Colonic mucosa (tissue), 4 donors: Measurements from ENCODE around the gene SH3PXD2A. TPM values are rescaled to one million over a fixed set of nuclear protein-coding genes. Genes with fewer than 3 reads are reported as not detected.

Experiments
- DNase-seq: peaks from one replicate; pipeline ENCODE4 v3.0.0-alpha.2; 2020
- H3K27ac ChIP-seq: fragments of 200-600 bp; one replicate; pipeline ENCODE4 v1.8.0; 2021
- H3K27me3 ChIP-seq: fragments of 200-600 bp; one replicate; pipeline ENCODE4 v1.8.0; 2021
- H3K36me3 ChIP-seq: fragments of 200-600 bp; one replicate; pipeline ENCODE4 v1.8.0; 2021
- H3K4me1 ChIP-seq: fragments of 200-600 bp; one replicate; pipeline ENCODE4 v1.8.0; 2021; ENCODE audit warnings: mild to moderate bottlenecking
- H3K4me3 ChIP-seq: fragments of 200-600 bp; one replicate; pipeline ENCODE4 v1.8.0; 2021
- H3K9ac ChIP-seq, 2 donors: one replicate each; pipeline ENCODE4 v1.7.0; 2013; ENCODE audit warnings: control low read depth in 2 of 2, low read depth in 2 of 2, low read length in 2 of 2
- H3K9me3 ChIP-seq: fragments of 200-600 bp; one replicate; pipeline ENCODE4 v1.8.0; 2021
- intact Hi-C: fragments of 100-400 bp; cut with DNase I; formaldehyde crosslinking; loops from one replicate; pipeline ENCODE4 v1.14.1; 2022
- total RNA-seq, 2 donors: library from RNA; stranded (reverse); fragmentation: NEBNext Ultra II Directional in 1 of 2; extraction: Animal tissue kit (Norgen Biotek cat#: 25700) in 1 of 2; gene quantifications; one replicate each; pipeline ENCODE4 v1.2.1, GENCODE V29; 2021
- TF ChIP-seq, protein P1 (sequence below): fragments of 200-600 bp; IDR thresholded peaks from one replicate; pipeline ENCODE4 v1.8.0; 2022; ENCODE audit warnings: antibody characterized with exemption, mild to moderate bottlenecking
- donor health status: healthy.
- donor health status: DM: no; HTN: no; CAD: no.
- donor health status: DM: no; HTN: no; CAD: no.

Gene SH3PXD2A
- total RNA-seq, 2 donors from 2014 or later: 37.5 to 40.8 TPM

DNA sequence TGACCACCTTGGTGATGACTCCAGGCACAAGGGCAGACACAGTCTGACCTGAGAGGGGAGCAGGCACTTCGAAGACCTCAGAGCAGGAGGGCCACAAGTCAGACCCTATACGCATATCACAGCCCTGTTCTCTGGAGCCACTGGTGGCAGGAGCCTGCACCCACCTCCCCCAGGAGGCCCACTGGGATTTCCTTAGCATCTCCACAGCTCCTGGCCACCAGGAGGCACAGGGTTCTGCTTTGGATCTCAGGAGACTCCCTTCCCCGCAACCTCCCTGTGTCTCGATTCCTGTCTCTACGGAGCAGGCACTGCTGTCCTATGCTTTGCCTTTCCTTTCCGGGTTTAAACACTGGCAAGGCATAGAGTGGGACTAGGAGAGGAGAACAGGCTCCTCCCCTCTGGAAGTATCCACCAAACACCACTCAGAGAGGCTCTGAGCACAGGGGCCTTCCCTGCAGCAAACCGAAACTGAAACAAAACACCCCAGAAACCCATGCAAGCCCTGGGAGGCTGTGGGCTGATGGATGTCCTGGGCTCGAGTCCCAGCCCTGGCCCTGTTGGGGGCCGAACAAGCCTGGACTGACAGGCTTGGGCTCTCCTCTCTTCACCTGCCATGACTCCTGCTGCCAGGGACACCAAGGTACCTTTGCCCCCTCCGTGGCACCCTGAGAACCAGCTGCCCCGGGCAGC, 195.6 kb downstream of the SH3PXD2A start:
- Histone ChIP-seq H3K27ac (peak overlapping the region; percentile 82), H3K9ac (peak overlapping the region; percentile 74 to 76), H3K36me3 (no peaks in the 10 kb centered on the region), H3K27me3 (no peaks in the 10 kb centered on the region), H3K4me1 (no peaks in the 10 kb centered on the region), H3K9me3 (no peaks in the 10 kb centered on the region), H3K4me3 (peak overlapping the region; percentile 42)
- intact Hi-C loops: no loop called here
- DNase-seq: peak; percentile 65
- TF ChIP-seq, protein P1, sequence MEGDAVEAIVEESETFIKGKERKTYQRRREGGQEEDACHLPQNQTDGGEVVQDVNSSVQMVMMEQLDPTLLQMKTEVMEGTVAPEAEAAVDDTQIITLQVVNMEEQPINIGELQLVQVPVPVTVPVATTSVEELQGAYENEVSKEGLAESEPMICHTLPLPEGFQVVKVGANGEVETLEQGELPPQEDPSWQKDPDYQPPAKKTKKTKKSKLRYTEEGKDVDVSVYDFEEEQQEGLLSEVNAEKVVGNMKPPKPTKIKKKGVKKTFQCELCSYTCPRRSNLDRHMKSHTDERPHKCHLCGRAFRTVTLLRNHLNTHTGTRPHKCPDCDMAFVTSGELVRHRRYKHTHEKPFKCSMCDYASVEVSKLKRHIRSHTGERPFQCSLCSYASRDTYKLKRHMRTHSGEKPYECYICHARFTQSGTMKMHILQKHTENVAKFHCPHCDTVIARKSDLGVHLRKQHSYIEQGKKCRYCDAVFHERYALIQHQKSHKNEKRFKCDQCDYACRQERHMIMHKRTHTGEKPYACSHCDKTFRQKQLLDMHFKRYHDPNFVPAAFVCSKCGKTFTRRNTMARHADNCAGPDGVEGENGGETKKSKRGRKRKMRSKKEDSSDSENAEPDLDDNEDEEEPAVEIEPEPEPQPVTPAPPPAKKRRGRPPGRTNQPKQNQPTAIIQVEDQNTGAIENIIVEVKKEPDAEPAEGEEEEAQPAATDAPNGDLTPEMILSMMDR: no peak

DNA sequence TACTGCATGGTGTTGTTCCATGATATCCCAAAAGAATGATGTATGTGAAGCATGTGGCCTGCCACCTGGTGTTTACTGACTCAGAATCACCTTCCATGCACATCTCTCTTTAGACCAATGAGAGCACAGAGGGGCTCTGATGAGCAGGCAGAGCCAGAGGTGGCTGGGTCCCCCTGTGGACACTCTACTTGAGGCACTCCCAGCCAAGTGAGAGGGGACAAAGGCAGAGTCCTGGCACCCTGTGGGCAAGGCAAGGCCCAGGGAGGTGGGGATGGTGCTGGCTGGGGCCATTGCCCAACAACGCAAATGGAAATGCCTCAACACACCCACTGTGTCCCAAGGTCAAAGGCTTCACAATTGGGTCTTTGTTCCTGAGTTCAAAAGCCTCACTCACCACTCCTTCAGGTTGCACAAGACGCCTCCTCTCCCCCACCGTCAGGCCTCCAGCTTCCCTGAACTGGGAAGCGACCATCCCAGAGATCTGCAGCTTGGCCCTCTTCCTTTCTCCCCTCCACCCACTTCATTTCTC, 197.3 kb downstream of the SH3PXD2A start:
- Histone ChIP-seq H3K4me3 (no peak overlapping the region), H3K9ac (peak overlapping the region in 1 of 2 donors; percentile 26), H3K27me3 (no peaks in the 10 kb centered on the region), H3K36me3 (no peaks in the 10 kb centered on the region), H3K9me3 (no peaks in the 10 kb centered on the region), H3K27ac (no peak overlapping the region), H3K4me1 (peaks cover 10% of the 10 kb centered on the region)
- TF ChIP-seq, protein P1: no peak
- DNase-seq: peak; percentile 45
- intact Hi-C loops: no loop called here

- H3K4me1 ChIP-seq: peaks cover 18% of the 10 kb centered on the region
- H3K27ac ChIP-seq: no peak overlapping the region
- no peaks in the 10 kb centered on the region for H3K27me3 ChIP-seq
- H3K36me3 ChIP-seq: no peaks in the 10 kb centered on the region
- TF ChIP-seq, protein P1: no peak
- H3K9me3 ChIP-seq: no peaks in the 10 kb centered on the region
- no peak overlapping the region for H3K9ac ChIP-seq
- intact Hi-C loops: no loop called here
- no peak overlapping the region for H3K4me3 ChIP-seq
- DNase-seq: no peak
Measured at GRCh38 chr10:103657061-103657591, 198.2 kb downstream of the SH3PXD2A start.

- intact Hi-C loops: no loop called here
- H3K27ac ChIP-seq: no peak overlapping the region
- no peaks in the 10 kb centered on the region for H3K36me3 ChIP-seq
- TF ChIP-seq, protein P1: no peak
- H3K9ac ChIP-seq: no peak overlapping the region
- DNase-seq: no peak
- peaks cover 29% of the 10 kb centered on the region for H3K4me1 ChIP-seq
- no peak overlapping the region for H3K4me3 ChIP-seq
- H3K27me3 ChIP-seq: no peaks in the 10 kb centered on the region
- H3K9me3 ChIP-seq: no peaks in the 10 kb centered on the region
Measured at GRCh38 chr10:103654925-103655324, 200.5 kb downstream of the SH3PXD2A start.

DNA sequence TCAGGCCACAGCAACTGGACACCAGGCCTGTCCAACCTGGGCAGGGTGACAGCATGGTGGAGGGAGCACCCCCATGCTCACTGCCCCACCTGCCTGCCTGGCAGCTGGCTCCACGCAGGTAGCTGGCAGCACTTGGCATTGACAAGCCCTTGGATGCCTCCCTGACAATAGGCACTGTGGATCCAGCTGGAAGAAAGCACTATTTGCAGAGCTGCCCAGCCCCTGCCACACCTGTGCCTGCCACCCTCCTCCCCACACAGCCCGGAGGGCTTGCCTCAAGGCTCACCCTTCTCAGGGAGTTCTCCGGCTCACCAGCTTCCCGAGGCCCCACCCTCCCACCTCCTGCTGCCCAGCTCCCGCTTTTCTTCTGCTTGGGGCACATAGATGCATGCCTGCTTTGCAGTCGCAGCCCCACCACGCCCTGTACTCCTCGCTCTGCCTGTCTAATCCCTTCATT, 201.8 kb downstream of the SH3PXD2A start:
- no peaks in the 10 kb centered on the region for H3K27me3 ChIP-seq
- H3K36me3 ChIP-seq: no peaks in the 10 kb centered on the region
- TF ChIP-seq, protein P1: no peak
- H3K4me1 ChIP-seq: peaks cover 29% of the 10 kb centered on the region
- peak overlapping the region in 1 of 2 donors; percentile 70 for H3K9ac ChIP-seq
- no peaks in the 10 kb centered on the region for H3K9me3 ChIP-seq
- intact Hi-C loops: no loop called here
- H3K4me3 ChIP-seq: no peak overlapping the region
- peak overlapping the region; percentile 85 for H3K27ac ChIP-seq
- peak; percentile 91 for DNase-seq
